Fibroblast of lung (primary cell): ENCODE data around the gene SLC23A2. TPM values are rescaled to one million over a fixed set of nuclear protein-coding genes. Genes with fewer than 3 reads are reported as not detected.
A peak's percentile ranks its signal among the peaks of the same experiment; 100 is the strongest.

Experiments
- DNase-seq, 2 donors: peaks; one replicate each; pipeline versions ENCODE4 v3.0.0 to v3.0.0-alpha.2; 2010; ENCODE audit warnings: low read depth in 2 of 2
- H2AFZ ChIP-seq: 2 replicates; pipeline ENCODE4 v1.5.1; 2012; ENCODE audit warnings: low read length, control low read depth, inconsistent platforms
- H3K27ac ChIP-seq: 2 replicates; pipeline ENCODE4 v1.5.1; 2011; ENCODE audit warnings: low read length, control low read depth; ENCODE audit not compliant: insufficient read depth
- H3K27me3 ChIP-seq: 2 replicates; pipeline ENCODE4 v1.5.1; 2011; ENCODE audit warnings: mild to moderate bottlenecking, low read length; ENCODE audit not compliant: control insufficient read depth, insufficient read depth
- H3K36me3 ChIP-seq: 2 replicates; pipeline ENCODE4 v1.5.1; 2011; ENCODE audit warnings: low read length; ENCODE audit not compliant: control insufficient read depth, insufficient read depth
- H3K4me1 ChIP-seq: 2 replicates; pipeline ENCODE4 v1.5.1; 2011; ENCODE audit warnings: low read length; ENCODE audit not compliant: control insufficient read depth, insufficient read depth; ENCODE audit errors: extremely low read depth
- H3K4me2 ChIP-seq: 2 replicates; pipeline ENCODE4 v1.5.1; 2011; ENCODE audit warnings: low read length, control low read depth; ENCODE audit not compliant: insufficient read depth; ENCODE audit errors: extremely low read depth
- H3K4me3 ChIP-seq, 4 experiments: fragments of 200-600 bp in 1 of 4; sonication (generic) in 1 of 4; replicated peaks in 1 of 4; 2 replicates each; pipeline ENCODE4 v1.5.1; 2011 to 2016; ENCODE audit warnings: low read length in 4 of 4, low read depth in 3 of 4, mild to moderate bottlenecking in 3 of 4, control low read depth in 2 of 4, inconsistent platforms in 1 of 4, mixed read lengths in 1 of 4; ENCODE audit not compliant: insufficient read depth in 1 of 4; ENCODE audit errors: control extremely low read depth in 1 of 4
- H3K79me2 ChIP-seq: 2 replicates; pipeline ENCODE4 v1.5.1; 2012; ENCODE audit warnings: mild to moderate bottlenecking, low read length, inconsistent platforms; ENCODE audit not compliant: control insufficient read depth, insufficient read depth
- H3K9ac ChIP-seq: 2 replicates; pipeline ENCODE4 v1.5.1; 2011; ENCODE audit warnings: mild to moderate bottlenecking, low read length, control low read depth; ENCODE audit not compliant: insufficient read depth
- H3K9me3 ChIP-seq: 2 replicates; pipeline ENCODE4 v1.5.1; 2012; ENCODE audit warnings: low read depth, low read length; ENCODE audit not compliant: control insufficient read depth, insufficient read depth
- H4K20me1 ChIP-seq: 2 replicates; pipeline ENCODE4 v1.5.1; 2011; ENCODE audit warnings: low read length; ENCODE audit not compliant: control insufficient read depth, insufficient read depth; ENCODE audit errors: extremely low read depth
- EZH2 ChIP-seq: IDR thresholded peaks from 2 replicates; pipeline ENCODE4 v1.5.1; 2012; ENCODE audit warnings: low read length, control low read depth, mild to moderate bottlenecking; ENCODE audit errors: missing control alignments
- polyA plus RNA-seq, 2 donors: library from polyadenylated mRNA; depleted of rRNA in 1 of 2; stranded (reverse) in 1 of 2; unstranded in 1 of 2; fragments of >200 nt; gene quantifications; 2 replicates each; pipeline ENCODE4 v1.2.1, GENCODE V29; 2011 to 2012; ENCODE audit warnings: missing spikeins in 1 of 2
- total RNA-seq: library from RNA; depleted of rRNA; stranded (reverse); fragments of >200 nt; gene quantifications from 2 replicates; pipeline ENCODE4 v1.2.1, GENCODE V29; 2014
- TF ChIP-seq, protein P1 (sequence below), 2 donors: IDR thresholded peaks in 1 of 2; conservative IDR thresholded peaks in 1 of 2; 1 replicate in 1 of 2; 2 replicates in 1 of 2; pipeline ENCODE4 v1.5.1; 2011 to 2012; ENCODE audit warnings: low read length in 2 of 2, control low read depth in 1 of 2, inconsistent platforms in 1 of 2, low read depth in 1 of 2, mild to moderate bottlenecking in 1 of 2

Gene SLC23A2
- total and polyA plus RNA-seq, 2 donors (not counting 1 experiment from before 2014, with no cell fraction given) = 12.1 to 17.5 TPM

DNA sequence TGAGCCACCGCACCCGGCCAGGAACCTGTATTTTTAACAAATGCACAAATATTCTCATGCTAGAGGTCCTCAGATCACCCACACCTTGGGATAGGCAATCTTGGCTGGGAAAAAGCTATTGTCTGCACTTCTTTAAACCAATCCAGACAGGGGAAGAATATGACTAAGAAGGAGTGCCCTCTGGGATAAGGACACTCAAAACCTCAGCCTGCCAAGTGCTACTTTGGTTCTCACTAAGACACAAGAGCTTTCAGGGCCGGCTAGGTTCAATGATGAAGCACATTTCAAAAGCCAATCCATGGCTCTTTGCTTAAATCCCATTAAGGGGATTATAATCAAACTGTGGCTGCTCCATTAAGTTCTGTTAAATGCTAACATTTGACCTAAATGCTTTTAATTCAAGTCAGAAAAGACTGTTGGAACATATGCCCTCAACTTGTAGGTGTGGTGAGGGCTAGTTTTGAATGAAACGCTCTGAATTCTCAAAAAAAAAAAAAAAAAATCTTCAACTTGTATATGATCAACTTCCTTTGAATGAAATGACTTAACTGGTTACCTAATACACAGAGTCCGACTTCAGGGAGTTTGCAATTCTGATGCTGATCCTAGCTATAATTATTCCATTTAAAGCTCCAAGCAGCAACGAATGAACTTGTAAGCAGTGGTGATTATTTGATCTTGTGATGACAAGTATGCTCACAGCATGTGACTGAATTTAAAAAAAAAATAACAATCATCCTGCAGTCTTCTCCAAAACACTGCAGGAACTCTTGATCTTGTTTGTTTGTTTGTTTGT, 56.6 kb downstream of the SLC23A2 start:
- DNase-seq = peak in 1 of 2 donors; percentile 56
- Histone ChIP-seq H3K27ac (no peak overlapping the region), H4K20me1 (no peaks in the 10 kb centered on the region), H3K36me3 (no peaks in the 10 kb centered on the region), H3K79me2 (no peaks in the 10 kb centered on the region), H3K4me1 (peaks cover 11% of the 10 kb centered on the region), H3K27me3 (no peaks in the 10 kb centered on the region), H3K4me2 (no peak overlapping the region), H3K9me3 (no peaks in the 10 kb centered on the region), H3K9ac (no peak overlapping the region), H2AFZ (no peak overlapping the region), H3K4me3 (no peak overlapping the region)
- TF ChIP-seq EZH2 = no peak
- TF ChIP-seq, protein P1, sequence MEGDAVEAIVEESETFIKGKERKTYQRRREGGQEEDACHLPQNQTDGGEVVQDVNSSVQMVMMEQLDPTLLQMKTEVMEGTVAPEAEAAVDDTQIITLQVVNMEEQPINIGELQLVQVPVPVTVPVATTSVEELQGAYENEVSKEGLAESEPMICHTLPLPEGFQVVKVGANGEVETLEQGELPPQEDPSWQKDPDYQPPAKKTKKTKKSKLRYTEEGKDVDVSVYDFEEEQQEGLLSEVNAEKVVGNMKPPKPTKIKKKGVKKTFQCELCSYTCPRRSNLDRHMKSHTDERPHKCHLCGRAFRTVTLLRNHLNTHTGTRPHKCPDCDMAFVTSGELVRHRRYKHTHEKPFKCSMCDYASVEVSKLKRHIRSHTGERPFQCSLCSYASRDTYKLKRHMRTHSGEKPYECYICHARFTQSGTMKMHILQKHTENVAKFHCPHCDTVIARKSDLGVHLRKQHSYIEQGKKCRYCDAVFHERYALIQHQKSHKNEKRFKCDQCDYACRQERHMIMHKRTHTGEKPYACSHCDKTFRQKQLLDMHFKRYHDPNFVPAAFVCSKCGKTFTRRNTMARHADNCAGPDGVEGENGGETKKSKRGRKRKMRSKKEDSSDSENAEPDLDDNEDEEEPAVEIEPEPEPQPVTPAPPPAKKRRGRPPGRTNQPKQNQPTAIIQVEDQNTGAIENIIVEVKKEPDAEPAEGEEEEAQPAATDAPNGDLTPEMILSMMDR (conservative IDR thresholded peaks at IDR 0.05 in 1 of 2, IDR thresholded peaks at IDR 0.05 in 1 of 2; ENCODE audit: low read depth in 1 of 2, low read length in 2 of 2) = no peak

DNA sequence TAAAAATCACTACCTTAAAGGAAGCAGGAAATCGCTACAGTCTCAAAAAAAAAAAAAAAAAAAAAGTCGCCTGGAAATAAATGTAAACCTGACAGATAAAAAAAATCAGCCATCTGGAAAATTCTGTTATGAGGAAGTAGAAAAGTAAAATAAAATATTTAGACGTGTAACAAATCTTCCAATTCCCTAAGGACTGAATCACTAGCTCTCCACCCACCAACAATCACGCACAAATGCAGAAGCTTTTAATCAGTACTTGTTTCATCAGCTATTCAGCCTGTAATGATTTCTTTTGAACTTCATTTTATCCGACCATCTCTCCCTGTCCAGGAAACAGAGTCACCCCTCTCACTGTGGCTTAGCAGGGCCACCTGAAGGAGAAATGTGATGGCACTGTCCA, 59.0 kb downstream of the SLC23A2 start:
- H3K9ac ChIP-seq = no peak overlapping the region

More for the DNA sequence above, 59.0 kb downstream of the SLC23A2 start:
- Histone ChIP-seq H3K9me3 (no peaks in the 10 kb centered on the region), H3K4me3 (no peak overlapping the region), H3K4me1 (peaks cover 11% of the 10 kb centered on the region), H3K27me3 (no peaks in the 10 kb centered on the region), H3K4me2 (no peak overlapping the region), H4K20me1 (no peaks in the 10 kb centered on the region), H3K79me2 (no peaks in the 10 kb centered on the region), H3K36me3 (no peaks in the 10 kb centered on the region), H2AFZ (no peak overlapping the region), H3K27ac (peak overlapping the region; percentile 70)
- peak; percentile 65 to 80 for DNase-seq
- TF ChIP-seq, protein P1 (conservative IDR thresholded peaks at IDR 0.05 in 1 of 2, IDR thresholded peaks at IDR 0.05 in 1 of 2; ENCODE audit: low read depth in 1 of 2, low read length in 2 of 2) = no peak
- no peak for TF ChIP-seq EZH2
